Measurements from ENCODE around the gene GNPTAB. TPM values are rescaled to one million over a fixed set of nuclear protein-coding genes. Genes with fewer than 3 reads are reported as not detected.

GNPTAB gene
- total and polyA plus RNA-seq, 2 of the 13 experiments (the other 11 are each of a cell fraction or from before 2014, with no cell fraction given), result 13.6 to 19.4 TPM

DNA sequence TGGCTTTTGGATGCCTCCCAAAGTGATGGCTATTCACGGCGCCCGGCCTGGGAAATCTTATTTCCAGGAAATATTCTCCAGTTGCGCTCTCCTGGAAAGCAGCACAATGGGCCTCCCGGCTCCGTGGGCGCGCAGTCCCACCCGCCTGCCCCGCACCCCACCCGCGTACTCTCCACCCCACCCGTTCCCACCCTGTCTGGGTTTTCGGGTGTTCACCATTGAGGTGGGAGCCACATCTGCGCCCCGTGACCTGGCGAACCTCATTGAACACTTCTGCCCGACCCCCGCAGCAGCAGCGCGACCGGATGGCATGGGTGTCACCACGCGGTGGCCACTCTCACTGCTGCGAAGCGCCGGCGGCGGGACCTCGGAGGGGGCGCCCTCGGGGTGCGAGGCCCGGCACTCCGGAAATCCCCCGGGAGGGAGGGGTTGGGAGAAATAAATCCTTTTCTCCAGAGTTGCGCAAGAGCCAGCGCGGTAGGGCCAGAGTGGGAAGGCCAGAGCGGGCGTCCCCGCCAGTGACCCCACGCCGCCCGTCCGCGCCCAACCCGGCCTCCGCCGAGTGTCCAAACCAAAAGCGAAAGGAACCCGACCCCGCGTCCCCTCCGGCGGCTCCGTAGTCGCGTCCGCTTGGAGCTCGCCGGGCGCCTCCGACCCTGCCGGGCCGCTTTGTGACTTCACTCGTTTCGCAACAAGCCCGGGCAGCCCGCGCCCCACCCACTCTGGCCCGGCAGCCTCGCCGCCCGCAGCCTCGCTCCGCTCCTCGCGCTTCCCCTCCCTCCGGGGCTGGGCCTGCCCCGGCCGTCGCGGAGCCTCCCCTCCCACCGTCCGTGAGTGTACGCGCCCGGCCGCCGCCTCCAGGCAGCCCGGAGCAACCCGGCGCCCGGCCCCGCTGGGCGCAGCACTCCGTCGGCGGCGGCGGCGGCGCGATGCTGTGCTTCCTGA is 46.4 kb upstream of the GNPTAB start, which contains the start of gene DRAM1 (continued):
- TF ChIP-seq, protein P1, sequence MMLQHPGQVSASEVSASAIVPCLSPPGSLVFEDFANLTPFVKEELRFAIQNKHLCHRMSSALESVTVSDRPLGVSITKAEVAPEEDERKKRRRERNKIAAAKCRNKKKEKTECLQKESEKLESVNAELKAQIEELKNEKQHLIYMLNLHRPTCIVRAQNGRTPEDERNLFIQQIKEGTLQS (CRISPR knock-in tag; IDR thresholded peaks at IDR 0.05), result peak; percentile 16; the same call in 1 of the 2 replicates
- 0 out of 2 replicates have a peak, but pooled peaks have one; percentile 66 for TF ChIP-seq MEF2D (CRISPR knock-in tag; IDR thresholded peaks at IDR 0.05)
- TF ChIP-seq, protein P2, sequence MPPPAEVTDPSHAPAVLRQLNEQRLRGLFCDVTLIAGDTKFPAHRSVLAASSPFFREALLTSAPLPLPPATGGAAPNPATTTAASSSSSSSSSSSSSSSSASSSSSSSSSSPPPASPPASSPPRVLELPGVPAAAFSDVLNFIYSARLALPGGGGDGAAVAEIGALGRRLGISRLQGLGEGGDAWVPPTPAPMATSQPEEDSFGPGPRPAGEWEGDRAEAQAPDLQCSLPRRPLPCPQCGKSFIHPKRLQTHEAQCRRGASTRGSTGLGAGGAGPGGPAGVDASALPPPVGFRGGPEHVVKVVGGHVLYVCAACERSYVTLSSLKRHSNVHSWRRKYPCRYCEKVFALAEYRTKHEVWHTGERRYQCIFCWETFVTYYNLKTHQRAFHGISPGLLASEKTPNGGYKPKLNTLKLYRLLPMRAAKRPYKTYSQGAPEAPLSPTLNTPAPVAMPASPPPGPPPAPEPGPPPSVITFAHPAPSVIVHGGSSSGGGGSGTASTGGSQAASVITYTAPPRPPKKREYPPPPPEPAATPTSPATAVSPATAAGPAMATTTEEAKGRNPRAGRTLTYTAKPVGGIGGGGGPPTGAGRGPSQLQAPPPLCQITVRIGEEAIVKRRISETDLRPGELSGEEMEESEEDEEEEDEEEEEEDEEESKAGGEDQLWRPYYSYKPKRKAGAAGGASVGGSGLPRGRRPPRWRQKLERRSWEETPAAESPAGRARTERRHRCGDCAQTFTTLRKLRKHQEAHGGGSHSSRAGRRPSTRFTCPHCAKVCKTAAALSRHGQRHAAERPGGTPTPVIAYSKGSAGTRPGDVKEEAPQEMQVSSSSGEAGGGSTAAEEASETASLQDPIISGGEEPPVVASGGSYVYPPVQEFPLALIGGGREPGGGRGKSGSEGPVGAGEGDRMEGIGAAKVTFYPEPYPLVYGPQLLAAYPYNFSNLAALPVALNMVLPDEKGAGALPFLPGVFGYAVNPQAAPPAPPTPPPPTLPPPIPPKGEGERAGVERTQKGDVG (CRISPR knock-in tag; IDR thresholded peaks at IDR 0.05; ENCODE audit: borderline replicate concordance), result no peak; the same call in 1 of the 2 replicates
- peak; percentile 87; the same call in 1 of the 2 replicates for TF ChIP-seq ZNF703 (CRISPR knock-in tag; IDR thresholded peaks at IDR 0.05; ENCODE audit: borderline replicate concordance)
- no peak; the same call in 1 of the 2 replicates for TF ChIP-seq ZSCAN21 (CRISPR knock-in tag; IDR thresholded peaks at IDR 0.05; ENCODE audit: borderline replicate concordance)
- TF ChIP-seq MEIS1 (CRISPR knock-in tag; IDR thresholded peaks at IDR 0.05; ENCODE audit: borderline replicate concordance), result peak; percentile 33; the same call in 1 of the 2 replicates
- 0 out of 2 replicates have a peak, but pooled peaks have one; percentile 68 for TF ChIP-seq SRY (CRISPR knock-in tag; IDR thresholded peaks at IDR 0.05)
- TF ChIP-seq ZBTB26 (CRISPR knock-in tag; IDR thresholded peaks at IDR 0.05; ENCODE audit: borderline replicate concordance), result no peak
- no peak for TF ChIP-seq CREM (IDR thresholded peaks at IDR 0.05)
- TF ChIP-seq CREM (CRISPR knock-in tag; IDR thresholded peaks at IDR 0.05), result no peak
- TF ChIP-seq CERS6 (CRISPR knock-in tag; IDR thresholded peaks at IDR 0.05), result no peak
- no peak for TF ChIP-seq SMARCC2 (IDR thresholded peaks at IDR 0.05)
- TF ChIP-seq RBM39 (IDR thresholded peaks at IDR 0.05; ENCODE audit: low read depth, low read length, poor library complexity, severe bottlenecking), result no peak
- peak; percentile 83 for TF ChIP-seq PATZ1 (CRISPR knock-in tag; IDR thresholded peaks at IDR 0.05)
- no peak for TF ChIP-seq ZNF7 (CRISPR knock-in tag; IDR thresholded peaks at IDR 0.05)
- TF ChIP-seq MBD4 (IDR thresholded peaks at IDR 0.05; ENCODE audit: borderline replicate concordance, low read length), result no peak
- no peak for TF ChIP-seq PBX3 (CRISPR knock-in tag; IDR thresholded peaks at IDR 0.05; ENCODE audit: borderline replicate concordance)
- peak; percentile 3; the same call in 1 of the 2 replicates for TF ChIP-seq SATB2 (CRISPR knock-in tag; IDR thresholded peaks at IDR 0.05)
